A549 treated with AZD9567 at 1 μM for 4 hours (cell line): Measurements from ENCODE around the gene CLEC10A. TPM values are rescaled to one million over a fixed set of nuclear protein-coding genes. Genes with fewer than 3 reads are reported as not detected.

Source experiments
- total RNA-seq: library from RNA; stranded (reverse); fragments of 200-300 nt; extraction: Qiagen RNA extraction; gene quantifications from 5 replicates; pipeline ENCODE4 v1.2.3, GENCODE V29; 2022; ENCODE audit not compliant: insufficient read depth

CLEC10A gene
- total RNA-seq = not detected in 5 replicates

GRCh38 chr17:7079581-7080455 is at the start of gene CLEC10A:
Gene CLEC10A, minus strand, starts transcription at chr17:7080251. Its CDS starts 1,439 bp downstream, at chr17:7078812.

DNA sequence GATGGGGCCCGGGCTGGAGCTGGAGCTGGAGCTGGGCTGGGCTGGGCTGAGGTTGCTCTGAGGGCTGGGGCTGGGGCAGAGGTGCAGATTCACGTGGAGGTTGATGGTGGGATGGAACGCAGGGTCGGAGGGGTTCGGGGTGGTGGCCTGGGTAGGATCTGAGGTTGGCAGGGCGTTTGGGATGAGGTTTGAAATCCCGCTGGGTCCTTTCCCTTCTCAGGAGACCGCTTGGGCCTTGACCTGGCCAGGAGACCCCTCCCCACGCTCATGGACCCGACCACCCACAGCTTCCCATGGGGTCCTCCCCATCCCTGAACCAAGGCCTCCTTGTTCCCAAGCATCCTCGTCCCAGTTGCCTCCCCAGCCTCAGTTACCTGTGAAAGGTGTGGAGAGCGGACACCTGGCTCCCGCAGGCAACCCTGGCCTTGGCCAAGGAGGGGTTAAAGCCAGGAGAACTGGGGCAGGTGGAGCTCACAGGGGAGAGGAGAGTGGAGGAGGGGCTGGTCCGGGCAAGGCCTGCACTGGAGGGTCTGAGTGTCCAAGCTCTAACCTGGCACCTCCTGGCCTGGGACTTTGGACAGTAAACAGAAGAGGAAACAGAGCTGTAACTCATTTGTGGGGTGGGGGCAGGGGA is 34.3 kb upstream of the CLEC10A start, which contains the start of gene ASGR2:
ASGR2 (minus strand) TSS at position 582 of the 634 bp plus-strand sequence. CDS start 582 bp downstream, outside the sequence.

DNA sequence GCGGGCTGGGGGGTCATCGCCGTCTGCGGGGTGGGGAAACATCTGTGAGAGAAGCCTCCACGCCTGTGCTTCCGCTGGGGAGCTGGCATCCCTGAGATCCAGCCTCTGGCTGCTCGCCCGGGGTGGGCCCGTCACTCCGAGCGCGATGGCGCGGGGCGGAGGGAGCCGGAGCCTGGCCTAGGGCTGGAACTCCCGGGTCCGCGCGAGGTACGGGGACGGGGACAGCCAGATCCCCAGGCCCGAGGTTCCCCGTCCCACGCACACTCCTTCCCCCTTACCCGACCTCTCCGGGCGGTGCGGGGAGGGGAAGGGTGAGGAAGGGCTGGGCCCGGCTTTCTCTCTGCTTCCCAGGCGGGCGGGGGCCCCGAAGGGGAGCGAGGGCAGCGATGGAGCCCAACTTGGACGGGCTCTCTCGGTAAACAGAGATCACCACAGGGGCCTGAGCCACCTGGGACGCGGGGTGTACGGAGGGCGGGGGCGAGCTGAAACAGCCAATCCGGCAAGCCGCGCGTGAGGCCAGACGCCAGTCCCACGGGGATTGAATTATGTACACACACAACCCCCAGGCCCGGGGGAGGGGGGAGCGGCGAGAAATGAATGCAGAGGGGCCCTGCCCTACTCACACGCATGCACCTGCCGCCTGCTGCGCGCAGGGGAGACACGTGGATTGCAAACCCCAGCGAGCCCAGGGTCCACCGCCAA is 36.4 kb downstream of the CLEC10A start, which contains the start of gene SLC16A11:
SLC16A11 (minus strand) TSS at position 596 of the 702 bp plus-strand sequence; CDS start at position 17, 579 bp downstream.

GRCh38 chr17:7035591-7036368 is 44.3 kb downstream of the CLEC10A start, which contains the start of gene SLC16A13:
Gene SLC16A13, plus strand, starts transcription at chr17:7036015. Its CDS starts 368 bp downstream, at chr17:7036383.

Other genes with a start within 250 kb of the CLEC10A start
- 0.06 to 0.13 TPM in 2 of 5 replicates, not detected in the others for gene TEKT1, start 248.5 kb downstream of the CLEC10A start, total RNA-seq
- not detected in 5 replicates for gene ALOX12, start 84.2 kb downstream of the CLEC10A start, total RNA-seq
- gene RNASEK, start 67.6 kb downstream of the CLEC10A start, total RNA-seq = 364 to 487 TPM (median 429 TPM) in 5 replicates
- gene BCL6B, start 57.2 kb downstream of the CLEC10A start, total RNA-seq = not detected in 5 replicates
- gene SLC16A13, start 44.2 kb downstream of the CLEC10A start, total RNA-seq = 3.5 to 8.5 TPM (median 7.7 TPM) in 5 replicates
- gene SLC16A11, start 36.2 kb downstream of the CLEC10A start, total RNA-seq = not detected in 5 replicates
- gene ASGR2, start 34.6 kb upstream of the CLEC10A start, total RNA-seq = 1.5 TPM in 1 of 5 replicates, not detected in the others
- gene ASGR1, start 99.1 kb upstream of the CLEC10A start, total RNA-seq = 0.70 to 1.2 TPM (median 0.90 TPM) in 4 of 5 replicates, not detected in the other
- 5.9 to 6.9 TPM (median 6.2 TPM) in 5 replicates for gene DLG4, start 139.6 kb upstream of the CLEC10A start, total RNA-seq
- 264 to 485 TPM (median 439 TPM) in 5 replicates for gene ACADVL, start 139.7 kb upstream of the CLEC10A start, total RNA-seq
- gene DVL2, start 154.3 kb upstream of the CLEC10A start, total RNA-seq = 29.2 to 43.3 TPM (median 42.3 TPM) in 5 replicates
- 67.2 to 91.5 TPM (median 83.0 TPM) in 5 replicates for gene PHF23, start 159.2 kb upstream of the CLEC10A start, total RNA-seq
- gene GABARAP, start 162.2 kb upstream of the CLEC10A start, total RNA-seq = 638 to 734 TPM (median 663 TPM) in 5 replicates
- gene CTDNEP1, start 171.5 kb upstream of the CLEC10A start, total RNA-seq = 202 to 277 TPM (median 222 TPM) in 5 replicates
- 115 to 144 TPM (median 128 TPM) in 5 replicates for gene ELP5, start 172.0 kb upstream of the CLEC10A start, total RNA-seq
- gene CLDN7, start 182.2 kb upstream of the CLEC10A start, total RNA-seq = 1.4 to 1.8 TPM (median 1.6 TPM) in 4 of 5 replicates, not detected in the other
- gene SLC2A4, start 201.5 kb upstream of the CLEC10A start, total RNA-seq = 0.28 to 0.45 TPM (median 0.37 TPM) in 4 of 5 replicates, not detected in the other
- 0.46 to 0.72 TPM (median 0.60 TPM) in 4 of 5 replicates, not detected in the other for gene YBX2, start 214.4 kb upstream of the CLEC10A start, total RNA-seq
- 1,570 to 1,809 TPM (median 1,672 TPM) in 5 replicates for gene EIF5A, start 227.4 kb upstream of the CLEC10A start, total RNA-seq
- 91.5 to 113 TPM (median 108 TPM) in 5 replicates for gene GPS2, start 235.1 kb upstream of the CLEC10A start, total RNA-seq
- 30.5 to 37.6 TPM (median 36.4 TPM) in 5 replicates for gene NEURL4, start 249.1 kb upstream of the CLEC10A start, total RNA-seq